GM23338 (cell line): Measurements from ENCODE around the gene KCNK1.
"Not testable (repeated sequence)": the region's sequence is repeated elsewhere in the genome, so short reads cannot be mapped to it uniquely, and the experiment has no call there.

ENCODE experiments used
- CREB1 ChIP-seq: fragments of 250-450 bp; sonication (Bioruptor Pico); IDR thresholded peaks from 2 replicates; pipeline ENCODE4 v1.5.0; 2020; ENCODE audit warnings: low read depth, mild to moderate bottlenecking, moderate library complexity
- CTCF ChIP-seq, 2 experiments: fragments of 200-600 bp in 1 of 2; sonication (generic) in 1 of 2; conservative IDR thresholded peaks; 2 replicates each; pipeline versions ENCODE4 v1.5.1 to v1.6.1; 2016 to 2017; ENCODE audit warnings: antibody characterized with exemption in 2 of 2, low read depth in 2 of 2, mild to moderate bottlenecking in 2 of 2, moderate library complexity in 1 of 2
- EZH2 ChIP-seq: fragments of 200-600 bp; sonication (generic); IDR thresholded peaks from one replicate; pipeline ENCODE4 v1.8.0; 2017; ENCODE audit warnings: antibody characterized with exemption, mild to moderate bottlenecking, low read depth; ENCODE audit not compliant: unreplicated experiment
- JUNB ChIP-seq: IDR thresholded peaks from one replicate; pipeline ENCODE4 v1.6.1; 2016; ENCODE audit warnings: antibody characterized with exemption; ENCODE audit not compliant: unreplicated experiment
- NANOG ChIP-seq: IDR thresholded peaks from 2 replicates; pipeline ENCODE4 v1.6.1; 2016; ENCODE audit warnings: antibody characterized with exemption, borderline replicate concordance
- POLR2AphosphoS5 ChIP-seq: IDR thresholded peaks from 2 replicates; pipeline ENCODE4 v1.6.1; 2016; ENCODE audit warnings: antibody characterized with exemption, low read depth
- TF ChIP-seq, protein P1 (sequence below): IDR thresholded peaks from one replicate; pipeline ENCODE4 v1.6.1; 2018; ENCODE audit warnings: antibody characterized with exemption; ENCODE audit not compliant: unreplicated experiment
- TF ChIP-seq, protein P2 (sequence below): IDR thresholded peaks from 2 replicates; pipeline ENCODE4 v1.6.1; 2016; ENCODE audit warnings: antibody characterized with exemption

DNA sequence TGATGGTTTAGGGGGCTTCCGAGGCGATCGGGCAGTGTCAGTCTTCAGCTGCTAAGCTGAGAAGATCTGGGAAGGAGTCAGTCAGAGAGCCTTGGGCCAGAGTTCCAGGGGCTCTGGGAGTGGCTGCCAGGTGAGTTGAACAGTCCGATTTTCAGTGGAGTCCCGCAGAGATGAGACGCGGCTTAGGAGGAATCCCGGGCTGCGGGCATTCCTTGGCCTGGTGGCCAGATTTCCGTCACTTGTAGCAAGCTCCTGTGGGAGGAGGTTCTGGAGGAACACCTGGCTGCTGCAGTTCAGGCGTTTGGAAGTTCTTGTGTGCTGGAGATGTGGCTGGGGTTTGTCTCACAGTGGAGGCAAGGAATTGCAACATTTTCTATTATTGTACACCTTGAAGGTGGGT, 72.7 kb downstream of the KCNK1 start:
- not testable (repeated sequence) for TF ChIP-seq CTCF (conservative IDR thresholded peaks at IDR 0.05; ENCODE audit: low read depth in 2 of 2); JUNB; EZH2; POLR2AphosphoS5; CREB1 (CRISPR knock-in tag); NANOG
- TF ChIP-seq, protein P1, sequence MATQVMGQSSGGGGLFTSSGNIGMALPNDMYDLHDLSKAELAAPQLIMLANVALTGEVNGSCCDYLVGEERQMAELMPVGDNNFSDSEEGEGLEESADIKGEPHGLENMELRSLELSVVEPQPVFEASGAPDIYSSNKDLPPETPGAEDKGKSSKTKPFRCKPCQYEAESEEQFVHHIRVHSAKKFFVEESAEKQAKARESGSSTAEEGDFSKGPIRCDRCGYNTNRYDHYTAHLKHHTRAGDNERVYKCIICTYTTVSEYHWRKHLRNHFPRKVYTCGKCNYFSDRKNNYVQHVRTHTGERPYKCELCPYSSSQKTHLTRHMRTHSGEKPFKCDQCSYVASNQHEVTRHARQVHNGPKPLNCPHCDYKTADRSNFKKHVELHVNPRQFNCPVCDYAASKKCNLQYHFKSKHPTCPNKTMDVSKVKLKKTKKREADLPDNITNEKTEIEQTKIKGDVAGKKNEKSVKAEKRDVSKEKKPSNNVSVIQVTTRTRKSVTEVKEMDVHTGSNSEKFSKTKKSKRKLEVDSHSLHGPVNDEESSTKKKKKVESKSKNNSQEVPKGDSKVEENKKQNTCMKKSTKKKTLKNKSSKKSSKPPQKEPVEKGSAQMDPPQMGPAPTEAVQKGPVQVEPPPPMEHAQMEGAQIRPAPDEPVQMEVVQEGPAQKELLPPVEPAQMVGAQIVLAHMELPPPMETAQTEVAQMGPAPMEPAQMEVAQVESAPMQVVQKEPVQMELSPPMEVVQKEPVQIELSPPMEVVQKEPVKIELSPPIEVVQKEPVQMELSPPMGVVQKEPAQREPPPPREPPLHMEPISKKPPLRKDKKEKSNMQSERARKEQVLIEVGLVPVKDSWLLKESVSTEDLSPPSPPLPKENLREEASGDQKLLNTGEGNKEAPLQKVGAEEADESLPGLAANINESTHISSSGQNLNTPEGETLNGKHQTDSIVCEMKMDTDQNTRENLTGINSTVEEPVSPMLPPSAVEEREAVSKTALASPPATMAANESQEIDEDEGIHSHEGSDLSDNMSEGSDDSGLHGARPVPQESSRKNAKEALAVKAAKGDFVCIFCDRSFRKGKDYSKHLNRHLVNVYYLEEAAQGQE = not testable (repeated sequence)
- TF ChIP-seq, protein P2, sequence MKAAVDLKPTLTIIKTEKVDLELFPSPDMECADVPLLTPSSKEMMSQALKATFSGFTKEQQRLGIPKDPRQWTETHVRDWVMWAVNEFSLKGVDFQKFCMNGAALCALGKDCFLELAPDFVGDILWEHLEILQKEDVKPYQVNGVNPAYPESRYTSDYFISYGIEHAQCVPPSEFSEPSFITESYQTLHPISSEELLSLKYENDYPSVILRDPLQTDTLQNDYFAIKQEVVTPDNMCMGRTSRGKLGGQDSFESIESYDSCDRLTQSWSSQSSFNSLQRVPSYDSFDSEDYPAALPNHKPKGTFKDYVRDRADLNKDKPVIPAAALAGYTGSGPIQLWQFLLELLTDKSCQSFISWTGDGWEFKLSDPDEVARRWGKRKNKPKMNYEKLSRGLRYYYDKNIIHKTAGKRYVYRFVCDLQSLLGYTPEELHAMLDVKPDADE = not testable (repeated sequence)
